HG02852 (cell line): Measurements from ENCODE around the gene CENPL.
"Not testable (repeated sequence)": the region's sequence is repeated elsewhere in the genome, so short reads cannot be mapped to it uniquely, and the experiment has no call there.

Experiments used
- ATAC-seq: cut with Tn5 transposase; IDR thresholded peaks from one replicate; pipeline ENCODE4 v1.9.1; 2021; ENCODE audit warnings: mild to moderate bottlenecking, moderate library complexity; ENCODE audit not compliant: unreplicated experiment

Gene CENPL

GRCh38 chr1:173859547-173859946, 34.9 kb upstream of the CENPL start:
- not testable (repeated sequence) for ATAC-seq

DNA sequence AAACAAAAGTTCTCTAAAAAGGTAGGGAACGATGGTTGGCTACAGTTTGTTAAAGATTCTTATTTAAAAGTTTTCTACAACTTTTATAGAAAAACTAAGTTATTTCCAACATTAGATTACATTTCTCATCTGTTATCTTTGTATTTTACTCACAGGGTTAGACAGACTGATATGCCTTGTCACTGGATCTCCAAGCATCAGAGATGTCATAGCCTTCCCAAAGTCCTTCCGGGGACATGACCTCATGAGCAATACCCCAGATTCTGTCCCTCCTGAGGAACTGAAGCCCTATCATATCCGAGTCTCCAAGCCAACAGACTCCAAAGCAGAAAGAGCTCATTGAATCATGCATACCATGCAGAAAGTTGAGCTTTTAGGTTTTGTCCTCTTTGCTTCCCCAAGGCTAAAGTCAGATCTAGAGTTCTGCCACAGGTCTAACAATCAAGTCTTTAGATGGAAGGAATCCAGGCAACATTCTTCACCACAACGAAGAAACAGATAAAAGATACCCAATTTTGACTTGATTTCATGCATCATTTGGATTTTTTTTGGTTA, 32.8 kb upstream of the CENPL start:
- ATAC-seq: no peak

- no peak for ATAC-seq
Observed at GRCh38 chr1:173856903-173857302, 32.2 kb upstream of the CENPL start.

- no peak for ATAC-seq
Observed at GRCh38 chr1:173856014-173856413, 31.3 kb upstream of the CENPL start.

GRCh38 chr1:173853074-173853473, 28.4 kb upstream of the CENPL start:
- ATAC-seq: no peak

- no peak for ATAC-seq
Observed at GRCh38 chr1:173852105-173852504, 27.4 kb upstream of the CENPL start.

DNA sequence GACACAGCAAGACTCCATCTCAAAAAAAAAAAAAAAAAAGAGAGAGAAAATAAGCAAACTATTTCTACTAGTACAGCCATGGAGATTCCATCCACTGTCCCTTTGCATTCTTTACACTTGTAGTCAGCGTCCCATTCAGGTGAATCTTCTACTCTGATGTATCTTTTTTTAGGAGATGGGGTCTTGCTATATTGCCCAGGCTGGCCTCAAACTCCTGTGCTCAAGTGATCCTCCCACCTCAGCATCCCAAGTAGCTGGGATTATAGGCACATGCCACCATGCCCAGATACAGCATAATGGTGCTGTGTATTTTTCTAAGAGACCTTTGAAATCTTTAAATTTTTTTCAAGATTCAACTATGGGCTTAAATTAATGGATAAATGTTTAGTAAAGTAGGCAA, 8.1 kb upstream of the CENPL start:
- ATAC-seq: no peak

DNA sequence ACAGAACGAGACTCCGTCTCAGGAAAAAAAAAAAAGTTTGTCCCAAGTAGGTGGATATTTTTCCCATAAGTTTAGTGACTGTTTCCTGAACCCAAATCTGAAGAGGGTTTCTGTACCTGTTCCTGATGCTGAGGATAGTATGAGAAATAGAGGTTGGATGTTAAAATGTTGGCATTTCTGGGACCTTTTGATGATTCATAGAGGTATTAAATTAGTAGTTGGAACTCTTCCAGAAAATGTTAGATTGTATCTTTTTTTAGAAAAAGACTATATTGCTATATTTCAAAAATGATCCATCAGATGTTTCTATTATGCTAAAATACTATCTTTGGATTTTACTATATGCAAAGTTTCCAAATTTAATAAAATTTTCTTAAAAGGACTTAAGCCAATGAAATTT, 2.9 kb upstream of the CENPL start:
- ATAC-seq: no peak

DNA sequence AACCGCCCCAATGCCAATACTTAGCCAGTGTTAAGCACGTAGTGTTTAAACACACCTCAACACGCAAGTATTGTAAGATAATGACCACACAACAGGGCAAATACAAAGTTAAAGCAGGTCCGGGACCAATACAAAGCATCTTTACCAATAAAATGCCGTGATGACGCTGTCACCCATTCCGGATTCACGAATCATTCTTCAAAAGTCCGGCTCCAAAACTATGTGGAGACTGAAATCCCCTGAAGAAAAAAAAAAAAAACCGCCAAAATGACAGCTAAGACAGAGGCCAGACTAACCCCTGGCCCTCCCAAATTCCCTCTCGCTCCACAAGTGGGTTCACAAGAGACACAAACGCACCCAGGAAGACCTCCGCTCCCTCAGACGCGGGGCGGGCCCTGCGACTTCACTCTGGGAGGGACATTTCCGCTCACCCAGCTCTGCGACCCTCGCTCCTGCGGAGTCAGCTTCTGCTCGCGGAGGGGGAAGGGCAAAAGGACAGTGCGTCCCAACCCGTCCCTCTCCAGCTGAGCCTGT, 835 bp downstream of the CENPL start:
- ATAC-seq: peak; percentile 34

- no peak for ATAC-seq
Observed at GRCh38 chr1:173821680-173822079, 3.0 kb downstream of the CENPL start.

GRCh38 chr1:173818459-173818858, 6.2 kb downstream of the CENPL start:
- ATAC-seq: no peak

DNA sequence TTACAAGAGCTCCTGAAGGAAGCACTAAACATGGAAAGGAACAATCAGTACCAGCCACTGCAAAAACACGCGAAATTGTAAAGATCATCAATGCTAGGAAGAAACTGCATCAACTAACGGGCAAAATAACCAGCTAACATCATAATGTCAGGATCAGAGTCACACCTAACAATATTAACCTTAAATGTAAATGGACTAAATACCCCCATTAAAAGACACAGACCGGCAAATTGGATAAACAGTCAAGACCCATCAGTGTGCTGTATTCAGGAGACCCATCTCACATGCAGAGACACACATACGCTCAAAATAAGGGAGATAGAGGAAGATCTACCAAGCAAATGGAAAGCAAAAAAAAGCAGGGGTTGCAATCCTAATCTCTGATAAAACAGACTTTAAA, 11.0 kb downstream of the CENPL start:
- not testable (repeated sequence) for ATAC-seq

DNA sequence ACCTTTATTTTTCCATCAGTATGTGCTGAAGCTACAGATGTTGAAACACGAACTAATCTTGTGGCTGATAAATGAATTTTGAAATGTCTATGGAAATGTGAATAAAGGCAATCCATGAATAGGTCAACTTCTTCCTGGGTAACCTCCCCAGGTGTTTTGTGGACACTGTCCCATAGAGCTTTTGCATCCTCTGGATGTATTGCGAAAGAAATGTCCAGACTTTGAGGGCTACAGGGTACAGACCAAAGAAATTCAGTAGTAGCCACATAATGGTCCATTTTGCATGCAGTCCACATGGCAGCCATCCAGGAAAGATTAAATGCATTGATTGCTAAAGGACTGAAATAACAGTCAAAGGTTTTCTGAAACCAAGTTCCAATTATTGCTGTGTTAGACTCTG, 21.7 kb downstream of the CENPL start:
- no peak for ATAC-seq

- ATAC-seq: not testable (repeated sequence)
Observed at GRCh38 chr1:173799995-173800394, 24.7 kb downstream of the CENPL start.

GRCh38 chr1:173798078-173798477, 26.6 kb downstream of the CENPL start:
- ATAC-seq: no peak

GRCh38 chr1:173789841-173790240, 34.8 kb downstream of the CENPL start:
- no peak for ATAC-seq

DNA sequence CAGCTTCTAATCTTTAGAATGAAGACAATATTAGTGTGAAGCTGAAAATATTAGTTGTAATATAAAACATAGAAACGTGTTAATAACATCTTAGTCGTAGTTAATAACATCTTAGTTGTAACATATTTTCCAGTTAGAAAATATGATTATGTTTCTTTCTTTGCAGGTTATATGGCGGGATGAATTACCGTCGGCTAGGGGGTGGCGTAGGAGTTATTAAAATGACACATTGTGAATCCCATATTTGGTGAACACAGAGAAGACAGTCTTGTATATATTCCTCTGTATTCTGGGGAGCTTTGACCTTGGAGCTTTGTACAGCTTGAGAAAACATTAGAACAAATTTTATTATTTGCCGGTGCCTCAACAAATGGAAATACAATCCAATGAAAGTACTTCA, 39.7 kb downstream of the CENPL start:
- no peak for ATAC-seq

DNA sequence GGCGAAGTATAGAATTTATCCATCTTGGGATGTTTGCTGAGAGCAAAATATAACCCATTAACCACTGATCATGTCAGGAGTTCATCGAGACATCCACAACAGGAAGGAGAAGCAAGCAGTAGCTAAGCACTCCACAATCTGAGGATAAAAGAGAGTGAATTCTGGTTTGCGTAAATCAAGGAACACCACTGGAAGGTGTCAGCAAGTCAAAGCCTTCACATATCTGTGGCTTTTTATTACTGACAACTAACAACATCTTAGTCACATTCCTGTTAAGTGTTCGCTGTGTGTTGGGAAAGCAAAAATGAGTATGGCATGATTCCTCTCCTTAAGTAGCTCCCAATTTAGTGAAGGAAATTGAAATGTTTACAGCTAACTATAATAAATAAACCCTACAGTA, 44.7 kb downstream of the CENPL start:
- ATAC-seq: no peak

GRCh38 chr1:173775578-173776226, 49.0 kb downstream of the CENPL start:
- no peak for ATAC-seq

DNA sequence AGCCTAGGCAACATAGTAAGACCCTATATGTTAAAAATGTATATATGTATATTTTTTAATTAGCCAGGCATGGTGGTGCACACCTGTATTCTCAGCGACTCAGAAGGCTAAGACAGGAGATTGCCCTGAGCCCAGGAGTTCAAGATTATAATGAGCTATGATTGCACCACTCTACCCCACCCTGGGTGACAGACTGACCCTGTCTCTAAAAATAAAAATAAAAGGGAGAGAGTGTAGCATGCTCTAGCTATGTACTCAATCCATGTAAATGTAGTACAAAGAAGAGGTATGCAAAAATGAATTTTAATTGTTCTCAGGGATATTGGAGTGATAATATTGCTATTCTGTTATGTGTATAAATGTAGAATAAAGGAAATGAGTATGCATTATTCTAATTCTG, 53.1 kb downstream of the CENPL start:
- no peak for ATAC-seq

DNA sequence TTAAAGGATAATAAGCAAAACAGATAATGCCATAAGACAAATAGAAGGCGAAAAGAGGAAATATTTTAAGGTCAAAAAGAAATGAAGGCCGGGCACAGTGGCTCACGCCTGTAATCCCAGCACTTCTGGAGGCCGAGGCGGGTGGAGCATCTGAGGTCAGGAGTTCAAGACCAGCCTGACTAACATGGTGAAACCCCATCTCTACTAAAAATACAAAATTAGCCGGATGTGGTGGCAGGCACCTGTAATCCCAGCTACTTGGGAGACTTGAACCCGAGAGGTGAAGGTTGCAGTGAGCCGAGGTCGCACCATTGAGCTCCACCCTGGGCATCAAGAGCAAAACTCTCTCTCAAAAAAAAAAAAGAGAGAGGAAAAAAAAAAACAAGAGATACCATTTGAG, 54.4 kb downstream of the CENPL start:
- ATAC-seq: not testable (repeated sequence)

- no peak for ATAC-seq
Observed at GRCh38 chr1:173768827-173769226, 55.9 kb downstream of the CENPL start.

DNA sequence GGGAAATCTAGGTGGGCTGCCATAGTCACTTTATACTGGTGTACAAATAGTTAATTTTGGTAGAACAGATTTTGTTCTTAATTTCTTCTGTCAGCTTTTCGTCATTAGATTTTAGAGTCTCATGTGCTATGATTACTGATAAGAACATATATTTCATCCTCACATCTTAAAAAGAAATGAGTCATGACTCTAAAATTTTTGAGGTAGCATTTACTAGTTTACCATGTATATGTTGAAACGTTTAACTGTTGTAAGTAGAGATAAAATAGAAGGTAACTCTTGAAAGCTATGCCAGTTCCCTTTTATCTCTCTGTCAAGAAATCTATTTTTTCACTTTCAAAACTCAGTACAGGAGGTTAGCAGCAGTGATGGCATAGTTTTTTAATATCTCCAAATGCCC, 56.5 kb downstream of the CENPL start:
- no peak for ATAC-seq
